Measurements from ENCODE around the gene MAD2L1. TPM values are rescaled to one million over a fixed set of nuclear protein-coding genes. Genes with fewer than 3 reads are reported as not detected.
"Not testable (repeated sequence)": the region's sequence is repeated elsewhere in the genome, so short reads cannot be mapped to it uniquely, and the experiment has no call there.

Gene MAD2L1
- total RNA-seq = 5.8 TPM

DNA sequence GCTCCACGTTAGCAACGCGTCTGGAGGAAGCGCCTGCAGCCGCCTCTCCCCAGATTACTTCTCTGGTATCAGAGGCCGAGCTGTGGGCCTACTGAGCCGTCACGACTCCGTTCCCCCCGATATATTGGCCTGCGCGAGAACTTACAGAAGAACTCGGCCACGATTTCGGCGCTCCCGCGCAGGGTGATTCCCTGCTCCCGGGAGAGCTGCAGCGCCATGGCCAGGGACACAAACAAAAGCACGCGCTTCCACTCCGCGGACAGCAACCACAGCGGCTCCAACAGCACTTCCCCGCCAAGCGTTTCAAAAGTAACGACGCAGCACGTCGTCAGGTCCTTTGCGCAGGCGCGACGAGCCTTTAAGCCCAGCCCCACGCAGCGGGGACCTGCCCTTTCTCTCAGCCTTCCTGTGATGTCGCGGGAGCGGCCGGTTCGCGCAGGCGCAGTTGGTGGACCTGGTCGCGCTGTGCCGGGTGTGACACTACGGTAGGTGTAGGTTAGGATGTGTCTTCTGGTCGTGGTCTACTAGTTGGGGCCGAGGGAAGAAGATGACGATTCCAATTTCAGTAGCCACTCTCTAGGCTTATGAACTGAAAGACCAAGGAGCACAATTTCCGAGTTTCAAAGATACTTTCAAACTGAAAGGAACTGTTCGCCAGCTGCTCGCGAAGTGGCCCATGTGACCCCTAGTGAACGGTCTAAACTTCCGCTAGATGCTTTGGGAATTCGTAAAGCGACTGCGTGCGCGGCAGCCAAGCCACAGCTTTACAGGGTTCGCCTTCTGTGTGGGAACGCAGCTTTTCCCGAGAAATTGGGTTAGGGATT, at the start of gene MAD2L1:
Gene MAD2L1, minus strand, starts transcription at position 332 of the 824 bp plus-strand sequence. Its CDS starts 114 bp downstream, at position 218.
- DNase-seq = peak; percentile 100

DNA sequence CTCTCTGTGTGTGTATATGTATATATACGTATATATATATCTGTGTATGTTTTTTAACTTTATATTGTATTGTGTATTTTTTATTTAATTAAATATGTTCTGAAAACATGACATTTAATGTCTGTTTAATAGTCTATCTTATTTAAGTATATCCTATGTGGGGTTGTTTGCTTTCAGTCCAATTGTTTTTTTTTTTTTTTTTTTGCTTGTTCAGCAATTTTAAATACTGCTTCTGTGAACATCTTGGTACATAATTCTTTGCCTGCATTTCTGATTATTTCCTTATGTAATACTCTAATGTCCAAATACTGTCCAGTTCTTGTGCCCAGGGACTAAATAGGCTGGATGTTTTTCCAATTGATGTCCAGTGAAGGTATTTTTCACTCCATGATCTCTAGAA, 45.1 kb upstream of the MAD2L1 start:
- DNase-seq = no peak

- DNase-seq = no peak
These were observed 42.8 kb upstream of the MAD2L1 start for GRCh38 chr4:120109406-120109805.

DNA sequence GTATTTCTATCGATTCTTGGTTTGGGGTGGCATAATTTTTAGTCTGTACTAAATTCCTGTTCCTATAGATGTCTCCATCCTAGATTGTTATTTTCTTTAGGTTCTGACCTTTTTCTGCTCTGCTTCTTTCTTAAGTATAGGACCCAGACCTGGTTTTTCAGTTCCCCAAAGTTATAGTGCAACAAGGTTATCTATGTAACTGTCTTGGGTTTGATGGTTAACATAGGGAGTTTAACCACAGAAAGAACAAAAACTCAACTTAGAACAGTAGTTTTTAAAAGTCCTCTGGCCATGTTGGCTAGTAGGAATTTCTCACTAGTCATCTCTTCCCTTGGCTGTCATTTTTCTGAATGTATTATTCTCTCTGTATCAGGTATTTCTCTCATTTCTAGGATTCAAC, 38.8 kb upstream of the MAD2L1 start:
- no peak for DNase-seq

DNA sequence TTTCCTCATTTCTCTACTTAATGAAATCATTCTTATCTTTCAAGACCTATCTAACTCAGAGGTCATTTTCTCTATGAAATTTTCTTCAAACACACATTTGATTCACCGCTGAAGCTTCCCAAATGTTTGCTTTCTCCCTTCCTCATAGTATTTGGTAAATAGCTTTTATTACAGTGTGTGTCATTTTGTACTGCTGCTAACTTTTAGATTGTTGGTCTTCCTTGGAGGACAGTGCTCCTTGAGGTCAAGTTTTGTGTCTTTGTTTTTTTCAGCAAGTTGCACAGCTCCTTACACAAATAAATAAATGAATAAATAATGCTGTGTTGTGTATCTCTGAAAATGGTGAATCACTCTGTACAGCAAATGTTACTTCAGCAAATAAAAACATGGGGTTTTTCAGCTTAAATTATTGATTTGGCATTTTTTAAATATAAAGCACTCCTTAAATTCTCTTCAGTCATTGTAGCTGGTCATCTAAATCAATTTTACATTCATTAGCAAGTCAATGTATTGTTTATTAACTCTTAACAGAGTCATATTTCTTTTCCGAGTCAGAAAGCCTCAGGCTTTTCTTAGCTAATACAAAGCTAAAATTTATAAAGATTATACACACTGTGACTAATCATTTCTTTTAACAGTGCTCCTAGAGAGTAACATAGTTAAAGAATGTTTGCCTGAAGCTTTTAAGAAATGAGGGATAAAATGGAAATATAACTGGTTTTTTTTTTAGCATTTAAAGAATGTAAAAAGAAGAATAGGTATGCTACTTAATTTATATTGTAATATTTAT, 30.1 kb upstream of the MAD2L1 start:
- DNase-seq = no peak

DNA sequence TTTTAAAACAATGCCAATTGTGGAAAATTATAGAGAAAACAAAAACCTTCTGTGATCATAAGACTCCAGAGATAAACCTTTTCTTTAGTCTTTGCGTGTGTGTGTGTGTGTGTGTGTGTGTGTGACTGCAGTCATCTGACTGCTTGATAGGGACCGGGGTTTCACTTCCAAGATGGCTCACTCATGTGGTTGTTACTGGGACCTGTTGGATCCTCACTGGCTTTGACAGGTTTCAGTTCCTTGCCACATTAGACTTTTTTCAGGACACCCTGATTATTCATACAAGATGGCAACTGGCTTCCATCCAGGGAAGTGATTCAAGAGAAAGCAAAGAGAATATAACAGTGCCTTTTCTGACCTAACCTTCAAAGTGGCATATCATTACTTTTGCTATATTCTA, 21.9 kb upstream of the MAD2L1 start:
- no peak for DNase-seq

DNA sequence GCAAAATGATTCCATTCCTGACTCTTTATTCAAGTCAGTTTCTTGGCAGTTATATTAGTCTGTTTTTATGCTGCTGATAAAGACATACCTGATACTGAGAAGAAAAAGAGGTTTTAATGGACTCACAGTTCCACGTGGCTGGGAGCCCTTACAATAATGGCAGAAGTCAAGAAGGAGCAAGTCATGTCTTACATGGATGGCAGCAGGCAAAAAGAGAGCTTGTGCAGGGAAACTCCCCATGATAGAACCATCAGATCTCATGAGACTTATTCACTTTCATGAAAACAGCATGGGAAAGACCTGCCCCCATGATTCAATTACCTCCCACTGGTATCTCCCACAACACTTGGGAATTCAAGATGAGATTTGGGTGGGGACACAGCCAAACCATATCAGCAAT, 21.4 kb upstream of the MAD2L1 start:
- not testable (repeated sequence) for DNase-seq

- no peak for DNase-seq
These were observed 19.1 kb upstream of the MAD2L1 start for GRCh38 chr4:120085705-120086104.

GRCh38 chr4:120084327-120084726, 17.7 kb upstream of the MAD2L1 start:
- DNase-seq = no peak

DNA sequence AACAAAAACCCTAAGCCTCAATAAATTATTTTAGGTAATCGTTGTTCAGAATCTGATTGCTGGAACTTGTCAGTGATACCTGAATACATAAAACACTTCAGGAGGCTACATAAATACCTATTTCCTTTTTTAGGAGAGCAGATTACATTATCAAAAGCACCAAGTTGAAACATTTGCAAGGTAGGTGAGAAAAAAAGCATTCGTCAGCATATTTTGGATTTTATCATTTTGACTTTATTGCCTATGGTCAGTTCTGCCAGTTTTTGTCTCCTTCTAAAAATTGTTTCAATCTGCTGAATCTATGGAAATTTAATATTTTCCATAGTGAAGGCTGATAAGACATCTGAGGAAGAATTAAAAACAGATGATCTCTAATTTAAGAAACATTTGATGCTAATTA, 16.5 kb upstream of the MAD2L1 start:
- DNase-seq = no peak

GRCh38 chr4:120082251-120082650, 15.6 kb upstream of the MAD2L1 start:
- DNase-seq = no peak

DNA sequence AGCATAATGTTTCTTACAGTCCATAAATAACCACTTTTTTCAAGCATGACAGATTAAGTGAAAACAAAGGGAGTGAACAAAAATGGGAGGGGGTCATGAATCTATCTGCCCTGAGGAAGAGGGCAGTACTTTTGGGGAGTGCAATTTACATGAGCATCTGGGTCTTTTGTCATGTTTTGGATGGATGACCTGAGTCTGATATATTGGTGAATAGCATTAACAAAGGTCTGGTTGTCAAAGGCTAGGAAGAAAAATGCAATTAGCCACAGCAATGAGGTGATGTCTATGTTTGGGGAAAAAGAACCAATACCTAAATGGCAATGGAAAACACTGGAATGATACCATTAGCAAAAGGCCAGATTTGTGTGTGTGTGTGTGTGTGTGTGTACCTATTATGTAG, 15.1 kb upstream of the MAD2L1 start:
- no peak for DNase-seq

GRCh38 chr4:120080533-120080932, 13.9 kb upstream of the MAD2L1 start:
- DNase-seq = no peak

DNA sequence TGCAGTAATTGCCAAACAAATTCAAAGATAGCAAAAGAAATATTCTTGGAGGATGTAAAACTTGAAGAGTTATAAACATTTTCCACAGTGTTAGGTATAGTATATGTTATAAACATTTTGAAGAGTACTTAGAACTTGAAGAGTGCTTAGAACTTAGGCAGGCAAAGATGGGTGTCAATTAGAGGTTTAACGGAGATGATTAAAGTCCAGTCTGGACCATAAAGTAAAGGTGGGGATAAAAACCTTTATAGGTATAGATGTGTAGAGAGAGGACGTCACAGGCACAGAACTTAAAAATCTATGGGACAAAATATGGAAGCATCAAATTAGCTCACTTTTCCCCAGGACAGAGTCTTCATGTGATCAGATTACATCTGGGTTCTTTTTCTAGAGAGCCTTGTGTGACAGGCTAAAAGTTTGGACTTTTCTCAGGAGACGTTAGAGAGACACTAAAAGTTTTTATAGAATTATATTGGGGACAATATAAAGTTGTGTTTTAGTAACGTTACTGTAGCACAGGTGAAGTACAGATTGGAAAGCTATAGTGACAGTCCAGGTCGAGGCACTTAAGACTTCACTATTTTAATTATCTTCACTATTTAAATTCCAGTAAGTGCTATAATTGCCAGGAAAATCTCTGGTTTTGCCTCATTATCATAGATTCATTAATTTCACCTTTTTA, 13.3 kb upstream of the MAD2L1 start:
- DNase-seq = no peak

DNA sequence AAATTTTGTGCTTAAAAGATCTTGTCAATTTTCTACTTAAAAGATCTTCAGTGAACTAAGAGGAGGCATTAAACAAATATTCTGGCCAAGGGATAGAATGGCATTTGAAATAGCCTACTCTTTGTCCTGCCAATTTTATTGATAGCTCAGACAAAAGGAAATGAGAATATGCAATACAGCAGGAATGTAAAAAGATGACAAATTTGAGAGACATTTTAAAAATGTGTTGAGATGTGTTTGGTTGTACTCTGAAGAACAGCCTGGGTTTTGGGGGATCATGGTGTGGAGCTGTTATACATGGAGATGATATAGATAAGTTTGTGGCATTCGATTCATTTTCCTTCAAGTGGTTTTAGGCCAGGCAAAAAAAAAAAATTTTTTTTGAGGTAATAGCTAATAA, 11.6 kb upstream of the MAD2L1 start:
- no peak for DNase-seq

GRCh38 chr4:120071192-120071795, 4.6 kb upstream of the MAD2L1 start:
- peak; percentile 83 for DNase-seq

GRCh38 chr4:120070196-120070595, 3.5 kb upstream of the MAD2L1 start:
- DNase-seq = no peak

GRCh38 chr4:120065974-120066516, 603 bp downstream of the MAD2L1 start:
- DNase-seq = no peak

DNA sequence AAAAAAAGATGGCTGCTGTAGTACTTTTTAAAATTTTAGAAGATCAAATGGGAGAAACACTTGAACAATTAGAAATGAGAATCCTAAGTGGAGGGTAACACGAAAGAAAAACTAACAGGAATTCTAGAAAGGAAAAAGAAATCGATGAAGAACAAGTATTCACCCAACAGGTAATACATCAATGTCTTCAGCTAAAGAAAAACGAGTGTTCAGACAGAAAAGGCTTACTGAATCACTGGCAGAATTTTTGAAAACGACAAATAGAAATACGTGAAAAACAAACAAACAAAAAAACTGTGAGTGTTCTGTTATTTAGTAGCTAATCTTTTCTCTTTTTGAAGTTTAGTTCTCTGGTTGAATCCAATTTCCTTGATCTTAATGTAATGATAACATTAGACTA, 1.8 kb downstream of the MAD2L1 start:
- DNase-seq = no peak

- not testable (repeated sequence) for DNase-seq
These were observed 2.9 kb downstream of the MAD2L1 start for GRCh38 chr4:120063711-120064110.

GRCh38 chr4:120062663-120063195, 3.9 kb downstream of the MAD2L1 start:
- no peak for DNase-seq

DNA sequence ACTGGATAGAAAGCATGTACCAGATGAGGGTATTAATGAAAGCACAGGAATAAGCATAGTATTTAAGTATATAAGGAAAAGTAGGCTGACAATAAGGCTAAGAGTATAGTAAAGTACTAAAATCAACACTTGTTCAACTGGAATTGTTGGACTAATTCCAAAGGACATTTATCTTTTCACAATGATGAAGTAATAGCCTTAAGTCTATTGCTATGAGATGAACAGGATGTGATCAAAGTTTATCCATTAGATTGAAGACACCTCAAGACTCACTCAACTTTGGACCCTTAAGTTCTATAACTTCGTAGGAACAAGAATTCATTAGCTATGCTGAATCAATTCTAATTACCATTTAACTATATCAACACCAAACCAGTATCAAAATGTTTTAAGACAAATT, 7.6 kb downstream of the MAD2L1 start:
- DNase-seq = no peak

All from tongue (tissue), 2 donors.